Hepatic stellate cell (primary cell): Measurements from ENCODE around the gene KCNQ1.

Experiments
- DNase-seq: peaks from one replicate; pipeline ENCODE4 v3.0.0; 2011; ENCODE audit warnings: low spot score

The KCNQ1 gene

GRCh38 chr11:2410616-2411015 is 34.2 kb upstream of the KCNQ1 start:
- DNase-seq: no peak

DNA sequence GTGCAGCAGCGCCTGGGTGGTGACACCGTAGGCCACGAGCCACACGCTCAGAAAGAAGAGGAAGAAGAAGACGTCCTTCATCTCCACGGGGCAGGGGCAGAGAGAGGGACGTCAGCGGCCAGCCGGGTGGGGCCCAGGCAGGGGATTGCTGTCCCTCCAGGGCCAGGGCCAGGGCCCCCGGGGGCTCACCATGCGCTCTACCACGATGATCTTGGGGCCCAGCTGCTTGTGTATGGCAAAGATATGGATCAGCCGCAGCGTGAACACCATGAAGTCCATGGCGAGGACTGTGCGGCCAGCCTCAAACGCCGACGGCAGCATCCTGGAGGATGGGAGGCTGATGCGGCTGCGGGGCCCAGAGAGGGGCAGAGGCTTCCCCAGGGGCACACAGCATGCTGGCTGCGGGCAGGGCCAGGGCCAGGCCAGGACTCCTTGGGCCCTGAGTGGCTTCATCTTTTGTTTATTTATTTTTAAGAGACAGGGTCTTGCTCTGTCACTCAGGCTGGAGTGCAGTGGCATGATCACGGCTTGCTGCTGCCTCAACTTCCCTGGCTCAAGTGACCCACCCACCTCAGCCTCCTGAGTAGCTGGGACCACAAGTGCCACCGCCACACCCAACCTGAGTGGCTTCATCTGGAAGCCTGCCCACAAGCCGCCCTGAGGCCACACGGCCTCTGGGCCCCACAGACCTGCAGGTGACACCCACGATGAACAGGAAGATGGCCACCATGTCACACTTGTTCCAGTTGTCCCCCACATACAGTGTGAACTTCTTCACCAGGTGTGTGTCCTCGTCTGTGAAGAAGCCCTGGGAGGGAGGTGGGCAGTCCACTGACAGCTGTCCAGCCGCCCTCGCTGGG is 33.1 kb upstream of the KCNQ1 start:
- DNase-seq: no peak

DNA sequence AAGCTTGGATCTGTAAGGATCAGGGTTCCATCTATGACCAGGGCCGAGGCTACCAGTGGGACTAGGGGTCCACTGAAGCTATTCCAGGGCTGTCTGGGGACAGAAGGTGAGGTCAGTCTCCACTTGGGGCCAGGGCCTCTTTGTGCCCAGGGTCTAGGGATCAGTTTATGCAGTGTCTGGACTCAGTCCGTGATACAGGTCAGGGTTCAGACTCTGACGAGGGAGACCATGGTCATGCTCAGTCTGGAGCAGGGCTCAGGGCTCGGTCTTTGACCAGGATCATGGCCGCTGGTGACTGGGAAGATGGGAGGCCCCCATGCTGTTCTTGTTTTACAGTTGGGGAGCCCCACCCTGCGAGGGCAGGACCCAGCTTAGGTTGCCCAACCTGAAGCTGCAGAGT is 32.5 kb upstream of the KCNQ1 start:
- no peak for DNase-seq

DNA sequence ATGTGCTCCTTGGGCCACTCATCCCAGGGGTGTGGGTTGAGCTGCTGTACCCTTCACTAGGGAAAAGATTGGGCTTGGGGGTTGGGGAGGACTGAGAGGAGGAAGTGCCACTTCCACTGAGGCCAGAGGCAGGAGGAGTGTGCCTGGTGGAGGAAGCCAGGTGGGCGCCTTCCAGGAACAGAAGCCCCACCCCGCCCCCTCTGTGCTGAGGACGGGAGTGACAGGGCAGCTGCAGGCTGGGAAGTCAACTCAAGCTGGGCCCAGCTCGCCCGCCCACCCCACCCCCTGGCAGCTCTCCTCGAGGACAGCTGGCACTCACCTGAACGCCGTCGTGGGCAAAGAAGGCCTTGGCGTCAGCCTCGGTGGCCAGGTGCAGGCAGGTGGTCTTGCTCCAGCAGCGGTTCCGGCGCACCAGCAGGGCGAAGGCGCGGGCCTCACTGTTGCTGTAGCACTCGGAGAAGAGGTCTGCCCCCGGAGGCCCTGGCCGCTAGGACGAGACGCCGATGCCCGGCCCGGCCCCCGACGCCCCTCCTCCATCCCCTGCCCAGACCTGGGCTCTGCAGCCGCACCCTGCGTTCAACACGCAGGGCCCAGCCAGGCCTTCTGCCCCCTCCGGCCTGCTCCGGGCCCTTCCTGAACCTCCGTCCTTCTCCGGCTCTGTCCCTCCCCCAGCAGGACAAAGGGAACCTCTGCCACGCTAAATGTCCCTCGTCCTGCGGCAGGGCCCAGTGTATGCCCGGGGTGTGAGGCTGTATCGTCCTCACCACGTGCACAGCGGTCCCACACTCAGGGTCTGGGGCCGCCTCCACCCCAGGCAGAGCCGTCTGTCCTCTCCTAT is 30.8 kb upstream of the KCNQ1 start:
- DNase-seq: no peak

DNA sequence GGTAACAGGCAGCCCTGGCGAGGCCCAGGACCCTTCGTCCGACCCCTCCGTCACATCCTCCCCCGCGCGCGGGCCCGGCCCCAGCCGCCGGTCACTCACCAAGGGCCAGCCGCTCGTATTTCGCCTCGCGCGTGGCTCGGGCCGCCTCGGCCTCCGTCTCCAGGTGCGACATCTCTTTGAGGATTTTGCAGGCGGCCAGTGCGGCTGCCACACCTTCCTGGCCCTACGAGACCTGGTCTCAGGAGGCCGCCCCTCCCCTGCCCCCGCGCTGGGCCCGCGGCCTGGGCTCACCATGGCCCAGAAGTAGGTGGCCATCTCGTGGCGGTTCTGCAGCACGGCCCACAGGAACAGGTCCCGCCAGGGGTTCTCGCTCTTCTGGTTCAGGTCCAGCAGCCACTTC is 30.2 kb upstream of the KCNQ1 start:
- no peak for DNase-seq

DNA sequence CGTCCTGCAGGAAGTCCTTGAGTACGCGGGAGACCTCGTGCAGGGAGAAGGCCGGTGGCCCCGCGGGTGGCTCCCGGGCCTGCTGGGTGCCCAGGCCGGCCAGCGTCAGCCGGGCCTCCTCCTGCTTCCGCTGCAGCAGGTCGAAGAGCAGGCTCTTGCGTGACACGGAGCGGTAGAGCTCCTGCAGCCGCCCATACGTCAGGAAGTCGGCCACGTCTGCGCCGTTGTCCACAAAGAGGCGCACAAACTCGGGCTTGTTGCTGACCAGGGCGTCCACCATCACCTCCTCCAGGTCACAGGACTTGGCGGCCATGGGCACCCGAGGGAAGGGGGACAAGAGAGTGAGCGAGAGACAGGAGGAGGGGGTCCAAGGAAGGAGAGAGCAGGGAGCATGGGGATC is 29.6 kb upstream of the KCNQ1 start:
- DNase-seq: no peak

DNA sequence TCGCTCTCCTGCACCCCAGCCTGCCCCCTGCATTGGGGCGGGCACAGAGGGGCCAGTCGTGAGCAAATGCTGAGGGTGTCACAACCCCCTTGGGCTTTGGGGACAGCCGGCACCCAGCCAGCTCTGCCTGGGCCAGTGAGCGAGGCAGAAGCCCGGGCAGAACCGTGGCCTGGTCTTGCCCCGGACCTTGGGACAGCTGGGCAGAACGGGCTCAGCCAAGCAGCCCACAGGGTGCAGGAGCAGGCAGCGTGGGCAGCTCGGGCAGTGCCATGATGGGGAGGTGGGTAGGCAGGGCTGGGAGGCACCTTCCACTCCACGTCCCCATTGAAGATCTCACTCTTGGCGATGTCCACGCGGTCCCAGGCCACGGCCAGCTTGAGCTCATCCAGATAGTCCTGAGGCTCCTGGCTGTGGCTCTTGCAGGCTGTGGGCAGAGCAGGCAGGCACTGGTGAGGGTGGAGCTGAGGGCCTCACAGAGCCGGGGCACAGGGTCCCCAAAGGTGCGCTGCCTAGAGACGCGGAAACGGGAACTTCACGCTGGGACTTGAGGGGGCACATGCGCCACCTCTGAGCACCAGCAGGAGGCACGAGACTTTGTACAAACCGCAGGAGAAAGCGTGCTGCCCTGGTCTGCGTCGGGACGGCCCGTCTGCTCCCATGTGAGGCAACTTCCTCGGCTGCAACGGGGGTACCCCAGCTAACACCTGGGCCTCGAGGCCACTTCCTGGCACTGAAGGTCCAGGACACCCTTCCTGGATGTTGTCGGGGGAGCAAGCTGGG is 29.0 kb upstream of the KCNQ1 start:
- no peak for DNase-seq

GRCh38 chr11:2416765-2417164 is 28.0 kb upstream of the KCNQ1 start:
- DNase-seq: no peak

- no peak for DNase-seq
Measured at GRCh38 chr11:2417856-2418692, 26.7 kb upstream of the KCNQ1 start.

DNA sequence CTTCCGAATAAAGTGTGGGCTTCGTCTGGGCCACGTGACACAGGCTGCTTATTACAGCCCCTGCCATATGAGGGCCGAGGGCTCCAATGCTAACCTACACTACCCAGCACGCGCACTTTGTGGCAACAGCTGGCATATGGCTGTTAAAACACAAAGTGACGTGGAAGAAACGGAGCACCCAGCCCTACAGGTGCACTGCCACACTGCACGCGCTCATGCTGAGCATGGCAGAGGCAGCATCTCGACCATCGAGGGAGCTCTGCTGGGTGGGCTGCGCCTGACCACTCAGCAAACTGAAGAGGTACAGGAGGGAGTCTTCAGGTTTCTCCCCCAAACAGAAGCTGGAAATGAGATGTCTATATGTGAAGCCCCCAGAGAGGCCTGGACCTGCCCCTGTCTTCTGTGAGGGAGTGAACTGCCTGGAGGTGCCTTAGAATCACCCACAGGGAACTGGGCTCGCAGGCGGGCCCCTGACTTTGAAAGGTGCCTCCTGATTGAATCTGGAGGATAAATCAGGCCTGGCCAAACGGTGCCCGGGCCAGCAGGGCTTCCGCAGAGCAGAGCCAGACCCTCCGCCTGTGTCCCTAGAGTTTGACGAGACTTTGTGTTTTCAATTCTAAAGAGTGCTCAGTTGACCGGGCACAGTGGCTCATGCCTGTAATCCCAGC is 26.0 kb upstream of the KCNQ1 start:
- DNase-seq: no peak

DNA sequence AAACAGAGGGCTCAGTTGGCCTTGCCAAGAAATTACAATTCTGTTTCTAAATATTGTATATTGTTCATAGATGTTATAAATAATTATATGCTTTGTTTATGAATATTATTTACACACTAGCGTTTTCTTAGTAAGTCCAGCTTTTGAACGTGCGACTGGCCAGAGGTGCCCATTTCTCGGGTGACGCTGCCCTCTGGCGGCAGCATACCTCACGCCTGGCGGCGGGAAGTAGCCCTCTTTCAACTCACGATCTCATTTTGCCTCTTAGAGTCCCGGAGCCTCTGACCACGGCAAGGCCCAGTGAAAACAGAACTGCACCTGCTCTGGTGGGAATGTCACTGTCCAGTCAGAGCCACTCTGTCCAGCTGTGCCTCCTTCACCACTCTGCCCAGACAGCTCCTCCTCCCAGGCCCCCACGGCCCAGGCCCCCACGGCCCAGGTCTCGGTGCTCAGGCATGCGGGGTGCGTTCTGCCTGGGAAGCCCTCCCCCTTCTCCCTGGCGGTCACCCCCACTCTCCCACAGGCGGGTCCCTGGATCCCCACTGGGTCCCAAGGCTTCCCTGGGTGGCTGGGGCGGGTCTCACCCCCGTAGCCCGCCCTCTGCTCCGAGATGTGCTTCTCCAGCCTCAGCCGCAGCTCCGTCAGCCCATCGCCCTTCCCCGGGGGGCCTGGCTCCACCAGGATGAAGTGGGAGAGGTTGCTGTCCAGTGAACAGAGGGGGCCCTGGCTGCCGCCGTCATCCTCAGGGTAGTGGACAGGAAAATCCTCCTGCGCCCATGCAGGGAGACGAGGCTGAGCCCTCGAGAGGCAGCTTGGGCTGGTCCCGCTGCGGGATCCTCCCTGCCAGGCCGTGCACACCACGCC is 24.9 kb upstream of the KCNQ1 start:
- peak; percentile 90 for DNase-seq

GRCh38 chr11:2420502-2421225 is 24.1 kb upstream of the KCNQ1 start:
- DNase-seq: peak; percentile 96

- no peak for DNase-seq
Measured at GRCh38 chr11:2421226-2421994, 23.4 kb upstream of the KCNQ1 start.

GRCh38 chr11:2421996-2422395 is 22.8 kb upstream of the KCNQ1 start:
- DNase-seq: no peak

- DNase-seq: no peak
Measured at GRCh38 chr11:2422461-2423156, 22.2 kb upstream of the KCNQ1 start.

DNA sequence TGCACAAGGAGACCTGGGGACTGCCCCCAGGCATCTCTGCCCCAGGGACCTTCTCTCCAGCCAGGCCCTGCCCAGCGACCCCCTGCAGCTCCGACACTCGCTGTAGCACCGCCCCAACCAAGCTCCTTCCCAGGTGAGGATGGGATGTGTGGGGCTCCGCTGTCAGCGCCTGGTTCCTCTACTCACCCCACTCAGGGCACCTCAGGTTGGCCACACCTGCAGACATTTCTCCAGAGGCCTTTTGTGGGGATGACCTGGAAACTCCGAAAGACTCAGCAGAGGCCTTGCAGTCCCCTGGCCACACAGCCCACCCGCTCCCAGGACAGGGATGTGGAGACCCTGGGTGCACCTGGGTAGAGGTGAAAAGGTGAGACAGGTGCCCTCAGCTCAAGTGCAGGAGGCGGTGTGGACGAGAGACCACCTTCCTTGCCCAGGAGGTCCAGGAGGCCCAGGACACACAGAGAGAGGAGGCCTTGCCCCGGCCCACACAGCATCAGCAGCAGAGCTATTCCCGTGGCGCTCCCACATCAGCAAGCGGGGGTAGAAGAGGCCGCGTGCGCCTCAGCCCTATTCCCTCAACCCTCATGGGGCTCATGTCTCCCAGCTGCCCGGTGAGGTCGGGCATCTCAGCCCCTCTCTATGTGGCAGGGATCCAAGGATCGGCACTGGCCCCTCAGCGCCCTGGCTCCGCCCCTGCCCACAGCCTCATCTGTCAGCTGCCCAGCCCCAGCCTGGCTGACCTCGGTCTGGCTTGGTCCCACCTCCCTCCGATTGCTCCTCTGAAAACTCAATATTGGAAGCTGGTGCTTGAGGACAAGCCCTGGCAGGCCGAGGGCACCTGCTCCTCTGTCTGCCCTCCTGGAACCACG is 21.4 kb upstream of the KCNQ1 start:
- no peak for DNase-seq
